ENCODE measurements around the gene GJC2.

- TF ChIP-seq CTCF (IDR thresholded peaks at IDR 0.05; ENCODE audit: borderline replicate concordance, extremely low read depth, low read length, poor library complexity, severe bottlenecking) (no peak), EZH2 (IDR thresholded peaks at IDR 0.05; ENCODE audit: borderline replicate concordance, low read depth, low read length, severe bottlenecking) (no peak)
Measured at GRCh38 chr1:228194436-228194835, 44.7 kb downstream of the GJC2 start.

Data from DND-41 (cell line).